Activated gamma-delta T cell treated with Interleukin-2 at 50 U/mL for 16 hours (primary cell): ENCODE results near the gene SLC9A7.

ENCODE experiments used
- DNase-seq: peaks from one replicate; pipeline ENCODE4 v3.0.0-alpha.2; 2020

SLC9A7 gene

GRCh38 chrX:46597771-46598170 is 161.1 kb downstream of the SLC9A7 start:
- DNase-seq: no peak

GRCh38 chrX:46597208-46597607 is 161.7 kb downstream of the SLC9A7 start:
- no peak for DNase-seq

GRCh38 chrX:46595084-46595483 is 163.8 kb downstream of the SLC9A7 start:
- no peak for DNase-seq

DNA sequence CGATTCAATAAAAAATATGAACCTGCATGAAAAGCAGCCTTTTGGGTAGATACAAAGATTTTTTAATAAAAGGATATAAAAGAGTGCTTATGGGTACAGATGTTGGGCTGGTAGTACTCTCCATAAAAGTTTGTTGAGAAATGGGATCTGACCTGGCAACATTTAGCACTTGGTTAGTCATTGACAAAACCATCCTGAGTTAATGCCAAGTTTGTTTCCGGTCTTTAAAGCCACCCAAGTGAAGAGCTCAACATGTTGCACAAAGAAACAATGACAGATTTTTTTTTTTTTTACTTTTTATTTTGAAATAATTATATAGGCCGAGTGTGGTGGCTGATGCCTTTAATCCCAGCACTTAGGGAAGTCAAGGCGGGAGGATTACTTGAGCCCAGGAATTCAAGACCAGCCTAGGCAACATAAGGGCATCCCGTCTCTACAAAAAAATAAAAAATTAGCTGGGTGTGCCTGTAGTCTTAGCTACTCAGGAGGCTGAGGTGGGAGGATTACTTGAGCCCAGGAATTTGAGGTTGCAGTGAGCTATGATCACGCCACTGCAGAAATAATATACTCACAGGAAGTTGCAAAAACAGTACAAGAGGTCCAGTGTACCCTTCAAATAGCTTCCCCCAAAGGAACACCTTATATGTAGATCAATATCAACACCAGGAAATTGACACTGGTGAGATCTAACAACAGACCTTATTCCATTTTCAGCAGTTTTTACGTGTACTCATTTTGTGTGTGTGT is 168.8 kb downstream of the SLC9A7 start:
- no peak for DNase-seq

GRCh38 chrX:46588263-46588662 is 170.7 kb downstream of the SLC9A7 start:
- peak; percentile 32 for DNase-seq

DNA sequence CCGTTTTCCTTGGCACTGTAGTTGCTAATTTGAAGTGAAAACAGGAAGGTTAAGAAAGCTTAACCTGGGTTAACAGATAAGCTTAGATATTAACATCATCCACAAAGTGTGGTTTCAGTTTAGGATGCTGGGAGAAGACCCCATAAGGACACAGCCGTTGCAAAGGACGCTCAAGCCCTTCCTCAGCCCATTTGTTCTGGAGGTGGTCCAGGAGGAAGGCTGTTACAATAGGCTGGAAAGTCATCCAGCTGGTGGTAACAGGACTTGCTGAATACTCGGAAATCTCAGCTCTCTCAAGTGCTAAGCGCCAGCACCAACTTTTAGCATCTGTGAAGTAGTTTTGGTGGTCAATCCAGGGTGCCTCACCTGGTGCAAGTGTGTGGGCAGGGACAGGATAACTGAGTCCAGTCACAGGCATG is 171.2 kb downstream of the SLC9A7 start:
- DNase-seq: no peak

DNA sequence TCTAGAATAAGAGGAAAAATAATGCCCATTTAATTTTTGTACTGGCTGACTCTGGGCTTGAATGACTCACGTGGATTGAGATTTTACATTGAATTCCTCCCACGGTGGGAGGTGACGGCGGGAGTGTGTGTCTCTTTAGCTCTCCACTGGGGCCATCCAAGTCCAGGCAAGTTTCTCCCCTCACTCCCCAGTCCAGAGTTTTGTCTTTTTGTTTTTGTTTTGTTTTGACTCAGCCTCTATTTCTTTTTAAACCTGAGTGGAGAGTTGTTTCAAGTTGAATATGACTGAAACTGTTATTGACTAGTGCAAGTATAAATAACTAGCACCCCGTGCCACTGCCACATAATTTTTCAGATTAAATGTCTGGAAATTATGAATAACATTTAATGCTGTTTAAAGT is 171.8 kb downstream of the SLC9A7 start:
- no peak for DNase-seq

- no peak for DNase-seq
These were observed 174.2 kb downstream of the SLC9A7 start for GRCh38 chrX:46584736-46585135.

DNA sequence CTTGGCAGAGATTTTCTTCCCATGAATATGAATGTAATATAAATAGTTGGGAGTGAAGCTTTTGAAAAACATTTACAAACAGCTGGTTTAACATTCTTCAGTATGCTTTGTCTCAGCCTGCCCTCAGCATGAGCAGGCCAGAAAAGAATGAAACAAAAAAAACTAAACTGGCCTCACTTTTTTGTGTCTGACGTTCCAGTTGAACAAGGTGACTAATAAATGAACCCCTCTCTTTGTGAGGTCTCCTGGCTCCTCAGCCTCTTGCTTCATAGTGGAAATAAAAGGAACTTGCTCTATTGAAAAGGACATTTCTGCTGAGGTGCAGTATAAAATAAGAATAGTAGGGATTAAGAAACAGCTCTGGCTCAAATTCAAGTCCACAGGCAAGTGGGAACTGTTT is 176.0 kb downstream of the SLC9A7 start:
- DNase-seq: no peak

DNA sequence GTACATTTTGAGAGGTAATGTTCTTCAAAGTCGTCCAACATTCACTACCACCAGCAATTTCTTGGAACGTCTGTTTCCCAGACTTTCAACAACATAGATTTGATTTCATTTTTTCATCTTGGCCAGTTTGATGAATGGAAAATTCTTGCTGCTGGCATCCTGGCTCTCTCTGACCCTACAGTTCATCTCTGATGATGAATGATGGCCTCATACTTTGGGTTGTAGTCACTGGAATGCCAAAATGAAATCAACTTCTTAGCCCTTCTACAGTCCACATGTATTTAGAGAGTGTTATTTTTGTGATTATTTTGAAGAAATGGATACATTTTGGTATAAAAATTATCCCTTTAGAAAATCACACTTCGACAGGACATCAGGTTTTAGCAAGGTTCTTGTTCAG is 176.6 kb downstream of the SLC9A7 start:
- DNase-seq: no peak

DNA sequence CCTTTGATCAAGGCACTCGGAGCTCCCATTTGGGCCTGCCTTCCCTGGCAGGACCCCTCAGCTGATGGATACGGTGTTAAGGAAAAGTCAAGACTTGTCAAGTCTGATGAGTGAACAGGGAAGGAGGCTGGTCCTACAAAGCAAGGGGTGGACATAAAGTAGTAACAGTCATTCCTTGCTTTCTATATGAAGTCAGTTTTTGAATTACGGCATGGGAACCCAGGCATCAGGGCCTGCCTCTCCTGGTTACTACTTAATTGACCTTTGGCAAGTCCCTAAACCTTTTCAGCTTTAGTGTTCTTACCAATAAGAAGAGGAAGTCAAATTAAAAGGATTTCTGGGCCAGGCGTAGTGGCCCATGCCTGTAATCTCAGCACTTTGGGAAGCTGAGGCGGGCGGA is 178.3 kb downstream of the SLC9A7 start:
- no peak for DNase-seq

DNA sequence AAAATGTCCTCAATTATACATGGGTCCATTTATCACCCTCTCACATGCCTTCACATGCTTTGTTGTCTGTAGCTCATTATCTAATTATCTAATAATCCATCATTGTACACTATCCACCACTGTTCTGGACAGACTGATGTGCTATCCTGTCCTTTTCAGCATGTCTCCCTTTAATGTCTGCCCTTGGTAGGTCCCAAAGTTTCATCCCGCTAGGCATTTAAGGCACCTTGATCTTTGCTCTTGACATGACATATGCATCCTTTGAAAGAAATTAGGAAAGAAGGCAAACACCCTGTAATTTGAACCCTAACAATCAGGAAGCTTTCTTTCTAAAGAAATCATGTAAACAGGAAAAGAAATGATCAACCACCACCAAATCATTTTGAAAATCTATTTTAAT is 179.7 kb downstream of the SLC9A7 start:
- DNase-seq: no peak

DNA sequence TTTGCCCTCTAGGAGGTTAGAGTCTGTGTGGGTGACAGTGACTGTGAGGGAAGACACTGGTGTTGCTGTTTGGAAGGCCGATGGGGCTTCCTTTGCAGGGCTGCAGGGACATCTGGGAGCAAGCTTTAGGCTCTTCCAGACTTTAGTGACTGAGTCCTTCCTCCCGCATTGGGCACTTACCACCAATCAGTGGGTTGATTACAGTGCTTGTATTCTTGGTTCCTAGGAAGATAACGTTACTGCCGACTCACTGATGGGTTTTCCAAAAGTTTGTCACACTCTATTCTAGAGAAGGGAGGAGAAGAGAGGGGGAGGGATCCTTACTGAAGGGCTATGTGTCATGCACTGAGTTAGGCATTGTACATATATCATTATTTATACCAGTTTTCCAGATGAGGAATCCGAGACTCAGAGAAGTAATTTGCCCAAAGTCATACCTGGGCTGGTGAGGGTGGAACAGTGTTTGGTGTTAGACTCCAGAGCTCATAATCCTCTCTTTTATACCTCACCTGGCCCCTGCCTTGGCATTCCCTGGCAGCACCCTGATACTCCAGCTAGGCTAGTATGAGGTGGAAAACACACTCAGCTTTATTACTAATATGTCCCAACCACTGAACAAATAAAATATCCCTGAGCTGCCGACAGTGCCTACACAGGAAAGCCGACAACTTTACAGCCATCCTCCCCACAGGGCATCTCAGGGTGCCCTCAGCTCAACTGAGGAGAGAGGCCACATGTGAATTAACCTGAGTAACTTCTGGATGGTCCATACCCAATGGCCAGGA is 181.5 kb downstream of the SLC9A7 start:
- DNase-seq: no peak

GRCh38 chrX:46576458-46576857 is 182.5 kb downstream of the SLC9A7 start:
- no peak for DNase-seq

GRCh38 chrX:46575991-46576392 is 182.9 kb downstream of the SLC9A7 start:
- DNase-seq: no peak

- no peak for DNase-seq
These were observed 183.3 kb downstream of the SLC9A7 start for GRCh38 chrX:46575586-46575985.

GRCh38 chrX:46574774-46575381 is 184.0 kb downstream of the SLC9A7 start:
- DNase-seq: peak; percentile 11

GRCh38 chrX:46573892-46574773 is 184.8 kb downstream of the SLC9A7 start:
- peak; percentile 54 for DNase-seq

- peak; percentile 39 for DNase-seq
These were observed 185.5 kb downstream of the SLC9A7 start, which contains the start of gene CHST7 for GRCh38 chrX:46573331-46573891. CHST7 (plus strand) TSS chrX:46573765; CDS start chrX:46573932, 167 bp downstream.

DNA sequence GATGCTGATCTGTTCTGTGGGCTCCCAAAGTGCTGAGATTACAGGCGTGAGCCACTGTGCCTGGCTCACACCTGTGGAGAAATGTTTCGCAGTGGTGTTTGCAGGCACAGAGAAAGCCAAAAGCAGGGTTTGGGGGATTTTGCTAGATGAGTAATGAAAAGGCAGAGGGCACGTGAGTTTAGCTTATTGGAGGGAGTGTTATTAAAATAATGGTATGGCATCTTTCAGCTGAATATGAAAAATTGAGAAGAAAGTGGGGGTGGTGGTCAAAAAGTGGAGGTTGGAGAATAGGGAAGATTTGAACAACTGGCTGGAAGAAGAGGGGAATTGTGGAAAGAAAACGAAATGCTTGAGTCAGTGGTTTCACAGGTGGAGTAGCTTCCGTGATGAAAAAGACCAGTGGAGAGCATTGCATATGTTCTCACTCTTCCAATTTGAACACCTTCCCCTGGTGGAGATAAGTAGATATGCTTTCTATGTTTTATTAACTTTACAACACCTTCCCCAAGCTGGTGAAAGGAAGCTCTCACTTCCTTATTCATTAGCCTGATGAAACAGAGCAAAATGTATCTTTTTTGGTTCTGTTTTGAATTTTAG is 186.5 kb downstream of the SLC9A7 start:
- no peak for DNase-seq

DNA sequence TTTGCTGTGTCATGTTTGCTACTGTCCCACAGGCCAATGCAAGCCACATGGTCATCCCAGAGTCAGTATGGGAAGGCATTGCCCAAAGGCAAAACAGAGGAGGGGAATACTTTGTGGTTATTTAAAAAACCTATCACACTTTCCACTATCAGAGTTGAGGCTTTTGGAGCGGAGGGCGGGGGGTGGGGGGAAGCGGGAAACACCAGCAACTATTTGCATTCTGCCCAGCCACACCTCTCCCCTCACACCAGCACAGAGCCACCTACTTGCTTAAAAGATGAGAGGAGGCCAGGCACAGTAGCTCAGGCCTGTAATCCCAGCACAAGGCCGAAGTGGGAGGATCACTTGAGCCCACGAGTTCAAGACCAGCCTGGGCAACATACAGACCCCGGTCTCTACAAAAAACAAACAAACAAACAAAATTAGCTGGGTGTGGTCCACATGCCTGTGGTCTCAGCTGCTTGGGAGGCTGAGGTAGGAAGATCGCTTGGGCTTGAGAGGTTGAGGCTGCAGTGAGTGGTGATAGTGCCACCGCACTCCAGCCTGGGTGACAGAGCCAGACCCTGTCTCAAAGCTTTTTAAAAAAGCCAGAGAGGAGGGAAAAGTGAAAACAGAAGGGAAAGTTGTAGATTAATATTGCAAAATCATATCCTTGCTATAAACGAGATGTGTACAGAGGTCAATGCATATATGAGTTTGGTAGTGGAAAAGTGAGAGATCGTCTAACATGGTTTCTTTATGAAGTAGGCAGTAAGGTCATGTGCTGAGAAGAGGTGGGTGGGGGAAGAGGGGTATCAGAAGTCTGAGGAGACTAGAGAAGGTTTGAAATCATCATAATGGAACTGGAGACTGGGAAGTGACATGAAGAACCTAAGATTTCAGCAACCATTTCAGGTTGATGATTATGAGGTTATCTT is 187.2 kb downstream of the SLC9A7 start:
- no peak for DNase-seq
